ENCODE data around the gene PCYOX1L. TPM values are rescaled to one million over a fixed set of nuclear protein-coding genes. Genes with fewer than 3 reads are reported as not detected.

Gene PCYOX1L
- total RNA-seq, 3 donors from 2014 or later = 3.1 to 5.9 (median 4.2) TPM

DNA sequence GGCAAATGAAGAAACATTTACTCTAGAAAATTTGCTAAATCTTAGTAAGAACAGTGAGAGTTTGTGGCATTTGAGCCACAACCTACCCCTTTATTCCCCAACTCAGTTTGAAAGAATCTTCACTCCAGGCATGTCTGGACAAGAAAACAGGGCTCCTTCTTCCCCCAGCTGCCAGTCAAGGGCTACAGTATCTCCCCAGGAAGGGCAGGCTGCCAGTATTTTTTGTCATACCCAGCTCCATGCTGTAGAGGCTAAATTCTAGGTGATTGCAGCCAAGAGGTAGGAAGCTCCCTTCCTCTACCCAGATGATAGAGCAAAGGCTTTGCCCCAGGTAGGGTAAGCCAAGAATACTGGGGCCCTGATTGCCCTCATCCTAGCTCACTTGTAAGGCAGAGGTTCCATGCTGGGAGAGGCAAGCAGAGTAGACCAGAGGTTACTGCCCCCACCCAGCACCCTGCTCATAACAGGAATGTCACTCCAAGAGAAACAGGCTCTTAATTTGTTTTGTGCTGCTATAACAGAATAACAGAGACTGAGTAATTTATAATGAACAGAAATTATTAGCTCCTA, 32.6 kb upstream of the PCYOX1L start:
- H3K36me3 ChIP-seq (ENCODE audit: low read depth) = no peaks in the 10 kb centered on the region
- H3K4me1 ChIP-seq (ENCODE audit: low read depth) = peaks cover 25% of the 10 kb centered on the region
- H3K4me3 ChIP-seq = no peak overlapping the region
- TF ChIP-seq, protein P1, sequence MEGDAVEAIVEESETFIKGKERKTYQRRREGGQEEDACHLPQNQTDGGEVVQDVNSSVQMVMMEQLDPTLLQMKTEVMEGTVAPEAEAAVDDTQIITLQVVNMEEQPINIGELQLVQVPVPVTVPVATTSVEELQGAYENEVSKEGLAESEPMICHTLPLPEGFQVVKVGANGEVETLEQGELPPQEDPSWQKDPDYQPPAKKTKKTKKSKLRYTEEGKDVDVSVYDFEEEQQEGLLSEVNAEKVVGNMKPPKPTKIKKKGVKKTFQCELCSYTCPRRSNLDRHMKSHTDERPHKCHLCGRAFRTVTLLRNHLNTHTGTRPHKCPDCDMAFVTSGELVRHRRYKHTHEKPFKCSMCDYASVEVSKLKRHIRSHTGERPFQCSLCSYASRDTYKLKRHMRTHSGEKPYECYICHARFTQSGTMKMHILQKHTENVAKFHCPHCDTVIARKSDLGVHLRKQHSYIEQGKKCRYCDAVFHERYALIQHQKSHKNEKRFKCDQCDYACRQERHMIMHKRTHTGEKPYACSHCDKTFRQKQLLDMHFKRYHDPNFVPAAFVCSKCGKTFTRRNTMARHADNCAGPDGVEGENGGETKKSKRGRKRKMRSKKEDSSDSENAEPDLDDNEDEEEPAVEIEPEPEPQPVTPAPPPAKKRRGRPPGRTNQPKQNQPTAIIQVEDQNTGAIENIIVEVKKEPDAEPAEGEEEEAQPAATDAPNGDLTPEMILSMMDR (IDR thresholded peaks at IDR 0.05) = no peak
- H3K9me3 ChIP-seq = no peaks in the 10 kb centered on the region
- intact Hi-C loops (cut with DNase I, micrococcal nuclease) = no loop called here
- ATAC-seq (no peak), DNase-seq (no peak)

DNA sequence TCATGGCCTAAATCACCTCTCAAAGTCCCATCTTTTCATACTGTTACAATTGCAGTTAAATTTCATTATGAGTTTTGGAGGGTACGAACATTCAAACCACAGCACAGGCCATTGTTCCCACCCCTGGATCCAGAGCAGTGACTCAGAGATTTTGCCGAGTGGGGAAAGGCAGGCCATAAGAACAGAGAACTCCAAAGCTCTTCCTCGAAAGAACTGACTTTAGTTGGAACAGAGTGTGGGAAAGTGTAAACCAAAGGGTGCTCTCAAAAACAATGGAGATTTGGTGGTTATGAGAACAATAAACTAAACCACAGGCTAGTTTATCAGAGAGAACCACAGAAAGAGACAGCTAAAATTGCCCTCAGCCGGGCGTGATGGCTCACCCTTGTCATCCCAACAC, 32.0 kb upstream of the PCYOX1L start:
- no peak overlapping the region for H3K4me3 ChIP-seq
- H3K36me3 ChIP-seq (ENCODE audit: low read depth) = no peaks in the 10 kb centered on the region
- TF ChIP-seq, protein P1 (IDR thresholded peaks at IDR 0.05) = no peak
- intact Hi-C loops (cut with DNase I, micrococcal nuclease) = no loop called here
- H3K4me1 ChIP-seq (ENCODE audit: low read depth) = peaks cover 19% of the 10 kb centered on the region
- ATAC-seq (no peak), DNase-seq (no peak)
- no peaks in the 10 kb centered on the region for H3K9me3 ChIP-seq

DNA sequence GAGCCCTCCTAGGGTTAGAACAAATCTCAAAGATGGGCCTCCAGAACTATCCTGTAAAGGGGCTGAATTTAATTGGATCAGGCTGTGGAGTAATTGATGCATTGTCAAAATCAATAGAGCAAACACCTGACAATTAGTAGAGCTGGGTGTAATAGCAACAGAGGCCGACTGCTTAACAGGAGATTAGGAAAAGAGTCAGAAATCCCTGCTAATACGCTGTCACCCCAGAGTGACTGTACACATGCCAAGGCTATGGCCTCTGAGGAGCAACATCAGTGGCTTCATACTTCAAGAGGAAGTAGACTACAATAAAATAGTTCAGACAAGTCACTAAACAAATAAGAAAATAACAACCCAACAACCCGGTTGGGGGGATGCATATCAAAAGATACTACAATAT, 31.2 kb upstream of the PCYOX1L start:
- H3K4me1 ChIP-seq (ENCODE audit: low read depth) = peaks cover 14% of the 10 kb centered on the region
- TF ChIP-seq, protein P1 (IDR thresholded peaks at IDR 0.05) = no peak
- H3K9me3 ChIP-seq = no peaks in the 10 kb centered on the region
- DNase-seq (no peak), ATAC-seq (peak; percentile 62)
- H3K4me3 ChIP-seq = no peak overlapping the region
- no peaks in the 10 kb centered on the region for H3K36me3 ChIP-seq (ENCODE audit: low read depth)
- intact Hi-C loops (cut with DNase I, micrococcal nuclease) = no loop called here

DNA sequence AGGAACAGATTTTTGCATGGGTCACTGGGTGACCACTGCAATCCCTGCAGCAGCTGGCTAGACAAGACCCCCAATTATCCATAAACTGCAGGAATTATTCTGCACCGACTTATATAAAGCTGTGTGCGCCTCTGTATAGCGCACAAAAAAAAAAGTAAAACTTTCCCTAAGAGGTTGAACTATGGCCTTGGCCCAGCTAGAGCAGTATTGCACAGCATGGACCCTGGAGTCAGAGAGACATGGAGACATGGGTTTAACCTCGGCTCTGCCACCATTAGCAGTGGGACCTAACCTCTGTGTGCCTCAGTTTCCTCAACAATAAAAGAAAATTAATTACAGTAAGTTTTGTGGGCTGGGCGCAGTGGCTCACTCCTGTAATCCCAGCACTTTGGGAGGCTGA, 29.7 kb upstream of the PCYOX1L start:
- Histone ChIP-seq H3K4me1 (ENCODE audit: low read depth) (peaks cover 1% of the 10 kb centered on the region), H3K9me3 (no peaks in the 10 kb centered on the region), H3K4me3 (no peak overlapping the region), H3K36me3 (ENCODE audit: low read depth) (no peaks in the 10 kb centered on the region)
- no peak for ATAC-seq
- intact Hi-C loops (cut with DNase I, micrococcal nuclease) = no loop called here
- TF ChIP-seq, protein P1 (IDR thresholded peaks at IDR 0.05) = no peak
- no peak for DNase-seq

DNA sequence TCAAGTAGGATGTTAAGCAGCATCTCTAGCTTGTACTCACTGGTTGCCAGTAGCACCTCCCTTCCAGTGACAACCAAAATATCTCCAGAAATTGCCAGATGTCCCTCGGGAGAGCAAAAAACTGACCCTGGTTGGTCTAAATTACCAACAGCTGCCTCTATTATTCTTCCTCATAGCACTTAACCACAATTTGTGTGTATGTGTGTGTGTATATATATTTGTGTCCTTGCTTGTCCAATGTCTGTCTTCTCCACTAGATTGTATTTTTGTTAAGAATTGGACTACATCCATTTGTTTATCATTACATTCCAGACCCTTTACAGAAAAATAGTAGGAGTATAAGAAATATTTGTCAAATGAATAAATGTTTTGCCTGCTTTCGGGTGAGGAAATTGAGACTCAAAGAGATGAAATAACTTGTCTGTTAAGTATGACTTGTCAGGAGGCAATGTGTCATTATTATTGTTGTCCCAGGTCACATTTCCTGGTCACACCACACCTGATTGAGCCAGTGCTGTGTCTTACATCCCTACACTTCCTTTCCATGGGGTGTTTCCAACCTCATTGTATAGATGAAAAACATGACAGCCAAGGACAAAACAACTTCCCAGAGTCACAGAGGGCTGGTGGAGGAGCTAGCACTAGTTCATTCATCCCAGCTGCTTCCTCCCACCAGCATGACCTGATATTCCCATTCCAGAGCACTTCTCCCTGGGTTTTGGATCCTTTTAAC, 24.0 kb upstream of the PCYOX1L start:
- intact Hi-C loops (cut with DNase I, micrococcal nuclease) = no loop called here
- H3K9me3 ChIP-seq = no peaks in the 10 kb centered on the region
- H3K4me1 ChIP-seq (ENCODE audit: low read depth) = no peaks in the 10 kb centered on the region
- H3K36me3 ChIP-seq (ENCODE audit: low read depth) = no peaks in the 10 kb centered on the region
- ATAC-seq (no peak), DNase-seq (no peak)
- no peak overlapping the region for H3K4me3 ChIP-seq
- TF ChIP-seq, protein P1 (IDR thresholded peaks at IDR 0.05) = no peak

Data from mucosa of descending colon (tissue), 3 donors.